Endothelial cell of umbilical vein (primary cell): Measurements from ENCODE around the gene TARBP1. TPM values are rescaled to one million over a fixed set of nuclear protein-coding genes. Genes with fewer than 3 reads are reported as not detected.
"Not testable (repeated sequence)": the region's sequence is repeated elsewhere in the genome, so short reads cannot be mapped to it uniquely, and the experiment has no call there.

ENCODE experiments used
- BruUV-seq: library from RNA; stranded (reverse); fragments of 400-500 nt; replicated peaks from 2 replicates; lab custom pipeline; 2021; lab: Mats Ljungman, UMichigan
- CTCF ChIA-PET: fragments of 300-600, 350-600 bp; sonication (Branson Sonifier 250); formaldehyde crosslinking; loops from one replicate; lab custom pipeline; 2021; ENCODE audit warnings: antibody characterized with exemption, inconsistent platforms; lab: Charles Lee
- POLR2A ChIA-PET: fragments of 300-600, 350-600 bp; sonication (Branson Sonifier 250); formaldehyde crosslinking; loops from one replicate; lab custom pipeline; 2021; ENCODE audit warnings: antibody characterized with exemption, inconsistent platforms; lab: Charles Lee
- DNase-seq: peaks from one replicate; pipeline ENCODE4 v3.0.0-alpha.2; 2011; ENCODE audit warnings: low read depth, low spot score
- FAIRE-seq: peaks from 2 replicates; lab custom pipeline; 2011; peaks lifted over from hg19 to GRCh38; lab: Jason Lieb, UNC
- H2AFZ ChIP-seq: 2 replicates; pipeline ENCODE4 v1.6.0; 2012; ENCODE audit warnings: low read depth, low read length, control low read depth, inconsistent platforms
- H3K27ac ChIP-seq: 2 replicates; pipeline ENCODE4 v1.5.1; 2011; ENCODE audit warnings: low read depth, mild to moderate bottlenecking, control low read depth, low read length, moderate library complexity; ENCODE audit not compliant: insufficient read depth
- H3K27me3 ChIP-seq, 2 experiments: 2 replicates each; pipeline versions ENCODE4 v1.6.0 to v1.6.1; 2011; ENCODE audit warnings: low read length in 2 of 2, mixed read lengths in 1 of 2; ENCODE audit not compliant: control insufficient read depth in 2 of 2, insufficient read depth in 2 of 2
- H3K36me3 ChIP-seq, 2 experiments: 2 replicates in 1 of 2; 3 replicates in 1 of 2; pipeline ENCODE4 v1.5.1; 2011; ENCODE audit warnings: low read length in 2 of 2, mild to moderate bottlenecking in 1 of 2, moderate library complexity in 1 of 2; ENCODE audit not compliant: control insufficient read depth in 2 of 2, insufficient read depth in 2 of 2; ENCODE audit errors: extremely low read depth in 1 of 2
- H3K4me1 ChIP-seq: 3 replicates; pipeline ENCODE4 v1.5.1; 2011; ENCODE audit warnings: mild to moderate bottlenecking, low read length; ENCODE audit not compliant: control insufficient read depth, insufficient read depth; ENCODE audit errors: extremely low read depth
- H3K4me2 ChIP-seq: 2 replicates; pipeline ENCODE4 v1.6.1; 2011; ENCODE audit warnings: low read length, control low read depth, mixed read lengths; ENCODE audit not compliant: insufficient read depth
- H3K4me3 ChIP-seq, 3 experiments: fragments of 200-600 bp in 1 of 3; sonication (generic), shearing (Covaris generic) in 1 of 3; replicated peaks in 1 of 3; 2 replicates each; pipeline ENCODE4 v1.5.1; 2011 to 2016; ENCODE audit warnings: control low read depth in 3 of 3, low read length in 3 of 3, mild to moderate bottlenecking in 2 of 3, inconsistent platforms in 1 of 3, low read depth in 1 of 3, moderate library complexity in 1 of 3; ENCODE audit not compliant: insufficient read depth in 1 of 3
- H3K79me2 ChIP-seq: 2 replicates; pipeline ENCODE4 v1.6.0; 2012; ENCODE audit warnings: low read length, inconsistent platforms; ENCODE audit not compliant: control insufficient read depth, insufficient read depth
- H3K9ac ChIP-seq: replicated peaks from 2 replicates; pipeline ENCODE3; 2011; ENCODE audit warnings: low read length, control low read depth; ENCODE audit not compliant: insufficient read depth; ENCODE audit errors: extremely low read depth
- H3K9me1 ChIP-seq: replicated peaks from 3 replicates; pipeline ENCODE4 v1.6.0; 2011; ENCODE audit warnings: mild to moderate bottlenecking, low read length; ENCODE audit not compliant: control insufficient read depth, insufficient read depth; ENCODE audit errors: extremely low read depth
- H3K9me3 ChIP-seq: replicated peaks from 2 replicates; pipeline ENCODE4 v1.5.1; 2012; ENCODE audit warnings: low read length, inconsistent platforms; ENCODE audit not compliant: control insufficient read depth, insufficient read depth
- H4K20me1 ChIP-seq: replicated peaks from 2 replicates; pipeline ENCODE3; 2011; ENCODE audit warnings: mild to moderate bottlenecking, low read length; ENCODE audit not compliant: control insufficient read depth, insufficient read depth; ENCODE audit errors: extremely low read depth
- EZH2 ChIP-seq: IDR thresholded peaks from 2 replicates; pipeline ENCODE4 v1.6.1; 2012; ENCODE audit warnings: borderline replicate concordance, low read depth, mild to moderate bottlenecking, moderate library complexity, low read length, inconsistent platforms; ENCODE audit not compliant: severe bottlenecking
- JUN ChIP-seq: IDR thresholded peaks from 2 replicates; pipeline ENCODE4 v1.6.1; 2011; ENCODE audit warnings: borderline replicate concordance, low read depth; ENCODE audit not compliant: insufficient read length, insufficient read depth
- MYC ChIP-seq: IDR thresholded peaks from one replicate; pipeline ENCODE4 v1.6.1; 2011; ENCODE audit warnings: mild to moderate bottlenecking, low read depth, low read length
- dilution Hi-C: fragments of 300-500 bp; cut with MboI; formaldehyde crosslinking; loops from one replicate; pipeline ENCODE4 v1.15.0; 2019; ENCODE audit warnings: low sequenced_read_pairs; ENCODE audit not compliant: extremely low pct_ligation_motif_present
- intact Hi-C: fragments of 100-400 bp; cut with micrococcal nuclease; formaldehyde crosslinking; loops from one replicate; pipeline ENCODE4 v1.10.0; 2022
- polyA plus RNA-seq, 4 experiments: library from polyadenylated mRNA; depleted of rRNA in 3 of 4; stranded (reverse) in 3 of 4; unstranded in 1 of 4; fragments of >200 nt; gene quantifications; 2 replicates each; pipeline versions ENCODE4 v1.2.1 to v1.2.3, GENCODE V29; 2011 to 2012; ENCODE audit warnings: missing spikeins in 1 of 4
- total RNA-seq: library from RNA; stranded (reverse); gene quantifications from 2 replicates; pipeline ENCODE4 v1.2.3, GENCODE V29; 2021
- TF ChIP-seq, protein P1 (sequence below), 2 donors: IDR thresholded peaks; 1 replicate in 1 of 2; 2 replicates in 1 of 2; pipeline ENCODE4 v1.5.1; 2011; ENCODE audit warnings: low read length in 2 of 2, mild to moderate bottlenecking in 2 of 2, moderate library complexity in 2 of 2, control low read depth in 1 of 2, inconsistent platforms in 1 of 2, low read depth in 1 of 2; ENCODE audit not compliant: insufficient read depth in 1 of 2; ENCODE audit errors: extremely low read depth in 1 of 2

TARBP1 gene
- total and polyA plus RNA-seq, 2 donors (not counting 3 experiments of a cell fraction or from before 2014, with no cell fraction given) = 17.3 to 23.4 TPM

DNA sequence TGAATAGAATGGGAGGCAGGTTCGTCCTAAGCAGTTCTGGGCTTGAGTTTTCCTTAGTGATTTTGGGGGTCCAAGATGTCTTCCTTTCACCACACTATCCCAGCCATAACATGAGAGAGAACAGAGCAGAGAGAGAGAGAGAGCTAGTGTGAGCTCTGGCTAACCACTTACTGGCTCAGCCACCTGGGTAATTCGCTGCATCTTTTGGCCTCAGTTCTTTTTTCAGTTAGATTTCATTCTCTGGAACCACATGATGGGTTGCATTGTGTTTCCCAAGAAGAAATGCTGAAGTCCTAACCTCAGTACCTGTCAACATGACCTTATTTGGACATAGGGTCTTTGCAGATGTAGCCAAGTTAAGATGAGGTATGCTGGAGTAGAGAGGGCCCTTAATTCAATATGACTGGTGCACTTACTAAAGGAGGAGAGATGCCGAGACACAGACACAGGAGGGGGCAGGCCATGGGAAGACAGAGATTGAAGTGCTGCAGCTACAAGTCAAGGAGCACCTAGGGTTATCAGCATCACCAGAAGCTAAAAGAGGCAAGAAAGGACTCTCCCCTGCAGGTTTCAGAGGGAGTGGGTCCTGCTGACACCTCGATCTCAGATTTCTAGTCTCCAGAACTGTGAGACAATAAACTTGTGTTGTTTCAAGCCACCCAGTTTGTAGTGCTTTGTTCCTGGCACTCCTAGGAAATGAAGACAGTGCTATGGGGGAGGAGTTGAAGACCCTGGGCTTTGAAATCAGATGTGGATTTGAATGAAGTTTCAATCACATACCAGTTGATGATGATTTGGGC is 26.2 kb upstream of the TARBP1 start:
- no TSS peak for BruUV-seq
- H3K4me3 ChIP-seq = no peak overlapping the region
- no peak overlapping the region for H3K4me2 ChIP-seq
- no peaks in the 10 kb centered on the region for H3K79me2 ChIP-seq
- dilution Hi-C loops = no loop called here
- intact Hi-C loops = no loop called here
- ChIA-PET CTCF (interaction anchor here (1.2 to 1.6 kb wide), 2 partner anchors 104 to 579 kb away, joined by 3 read pairs; no protein-coding TSS in a partner anchor), POLR2A (no interaction called here)
- TF ChIP-seq, protein P1, sequence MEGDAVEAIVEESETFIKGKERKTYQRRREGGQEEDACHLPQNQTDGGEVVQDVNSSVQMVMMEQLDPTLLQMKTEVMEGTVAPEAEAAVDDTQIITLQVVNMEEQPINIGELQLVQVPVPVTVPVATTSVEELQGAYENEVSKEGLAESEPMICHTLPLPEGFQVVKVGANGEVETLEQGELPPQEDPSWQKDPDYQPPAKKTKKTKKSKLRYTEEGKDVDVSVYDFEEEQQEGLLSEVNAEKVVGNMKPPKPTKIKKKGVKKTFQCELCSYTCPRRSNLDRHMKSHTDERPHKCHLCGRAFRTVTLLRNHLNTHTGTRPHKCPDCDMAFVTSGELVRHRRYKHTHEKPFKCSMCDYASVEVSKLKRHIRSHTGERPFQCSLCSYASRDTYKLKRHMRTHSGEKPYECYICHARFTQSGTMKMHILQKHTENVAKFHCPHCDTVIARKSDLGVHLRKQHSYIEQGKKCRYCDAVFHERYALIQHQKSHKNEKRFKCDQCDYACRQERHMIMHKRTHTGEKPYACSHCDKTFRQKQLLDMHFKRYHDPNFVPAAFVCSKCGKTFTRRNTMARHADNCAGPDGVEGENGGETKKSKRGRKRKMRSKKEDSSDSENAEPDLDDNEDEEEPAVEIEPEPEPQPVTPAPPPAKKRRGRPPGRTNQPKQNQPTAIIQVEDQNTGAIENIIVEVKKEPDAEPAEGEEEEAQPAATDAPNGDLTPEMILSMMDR (IDR thresholded peaks at IDR 0.05; ENCODE audit: extremely low read depth in 1 of 2, insufficient read depth in 1 of 2, low read depth in 1 of 2, low read length in 2 of 2) = no peak
- no peak for TF ChIP-seq EZH2
- TF ChIP-seq JUN = no peak
- TF ChIP-seq MYC = no peak
- H3K9me1 ChIP-seq = no peaks in the 10 kb centered on the region
- no peak overlapping the region for H2AFZ ChIP-seq
- H3K9me3 ChIP-seq = no peaks in the 10 kb centered on the region
- H3K9ac ChIP-seq = no peak overlapping the region
- DNase-seq (no peak), FAIRE-seq (no peak)
- no peaks in the 10 kb centered on the region for H3K36me3 ChIP-seq
- H3K4me1 ChIP-seq = no peaks in the 10 kb centered on the region
- no peaks in the 10 kb centered on the region for H4K20me1 ChIP-seq
- H3K27me3 ChIP-seq = no peaks in the 10 kb centered on the region
- no peak overlapping the region for H3K27ac ChIP-seq

GRCh38 chr1:234504251-234504650 is 25.3 kb upstream of the TARBP1 start:
- H3K9ac ChIP-seq, H3K9me3 ChIP-seq, H3K27ac ChIP-seq, H4K20me1 ChIP-seq, H3K4me3 ChIP-seq, H3K4me2 ChIP-seq, FAIRE-seq, H3K4me1 ChIP-seq, H3K9me1 ChIP-seq, POLR2A ChIA-PET, H2AFZ ChIP-seq, intact Hi-C loops, H3K79me2 ChIP-seq, BruUV-seq, dilution Hi-C loops, H3K36me3 ChIP-seq, H3K27me3 ChIP-seq, DNase-seq: not testable (repeated sequence)
- CTCF ChIA-PET = interaction anchor here (0.7 to 2.4 kb wide), 4 partner anchors 9 to 105 kb away, joined by 3 to 7 read pairs (median 3); no protein-coding TSS in a partner anchor
